Lung (tissue), 12 donors: ENCODE data around the gene TLR9. TPM values are rescaled to one million over a fixed set of nuclear protein-coding genes. Genes with fewer than 3 reads are reported as not detected.
A peak's percentile ranks its signal among the peaks of the same experiment; 100 is the strongest.

Experiments
- ATAC-seq: fragments of 200-7000 bp; cut with Tn5 transposase; one replicate; pipeline ENCODE4 v1.9.1; 2020; ENCODE audit warnings: moderate number of reproducible peaks; ENCODE audit not compliant: insufficient read depth, low FRiP score
- DNase-seq, 3 donors: peaks; one replicate each; pipeline ENCODE4 v3.0.0-alpha.2; 2013 to 2017
- H3K27ac ChIP-seq, 2 donors: one replicate each; pipeline ENCODE4 v1.5.1; 2013; ENCODE audit warnings: mild to moderate bottlenecking in 2 of 2, moderate library complexity in 2 of 2, control low read depth in 1 of 2, inconsistent platforms in 1 of 2, low read depth in 1 of 2, low read length in 1 of 2
- H3K27me3 ChIP-seq, 3 donors: one replicate each; pipeline ENCODE4 v1.5.1; 2013; ENCODE audit warnings: low read length in 2 of 3; ENCODE audit not compliant: control insufficient read depth in 3 of 3, insufficient read depth in 3 of 3
- H3K36me3 ChIP-seq, 4 donors: one replicate each; pipeline ENCODE4 v1.5.1; 2013; ENCODE audit warnings: low read length in 4 of 4, mild to moderate bottlenecking in 1 of 4, moderate library complexity in 1 of 4; ENCODE audit not compliant: control insufficient read depth in 4 of 4, insufficient read depth in 4 of 4
- H3K4me1 ChIP-seq, 5 donors: one replicate each; pipeline ENCODE4 v1.5.1; 2013; ENCODE audit warnings: low read length in 5 of 5, mild to moderate bottlenecking in 2 of 5, moderate library complexity in 1 of 5; ENCODE audit not compliant: control insufficient read depth in 5 of 5, insufficient read depth in 5 of 5
- H3K4me3 ChIP-seq: one replicate; pipeline ENCODE4 v1.5.1; 2013; ENCODE audit warnings: mild to moderate bottlenecking, control low read depth, moderate library complexity
- H3K9ac ChIP-seq, 2 donors: one replicate each; pipeline ENCODE4 v1.5.1; 2013; ENCODE audit warnings: low read length in 2 of 2, control low read depth in 1 of 2; ENCODE audit not compliant: insufficient read depth in 1 of 2
- H3K9me3 ChIP-seq, 4 donors: one replicate each; pipeline ENCODE4 v1.5.1; 2013; ENCODE audit warnings: low read length in 3 of 4, mild to moderate bottlenecking in 1 of 4, moderate library complexity in 1 of 4; ENCODE audit not compliant: control insufficient read depth in 4 of 4, insufficient read depth in 3 of 4
- WGBS, 2 donors: extraction: QIAGEN DNeasy Blood & Tissue Kit; methylation state at CpG; one replicate each; pipeline ENCODE4 v1.1.7; 2013; 5-methylcytosine and 5-hydroxymethylcytosine counted together
- polyA plus RNA-seq, 2 donors: library from polyadenylated mRNA; stranded (reverse); fragments of 200-250 nt; gene quantifications; one replicate each; pipeline ENCODE4 v1.2.1, GENCODE V29; 2013
- total RNA-seq, 2 donors: library from RNA; depleted of rRNA in 1 of 2; stranded (reverse); fragments of >200 nt in 1 of 2; gene quantifications; one replicate each; pipeline ENCODE4 v1.2.1, GENCODE V29; 2014 to 2021
- TF ChIP-seq, protein P1 (sequence below): IDR thresholded peaks from 2 replicates; pipeline ENCODE4 v1.5.1; 2012; ENCODE audit warnings: mild to moderate bottlenecking; ENCODE audit errors: control extremely low read depth, extremely low read depth
- donor health status: control.
- donor health status: control.
- donor health status: Bipolar disorder and iron deficiency.
- donor health status: healthy.
- donor health status: DM: yes; HTN: yes; CAD: no.

TLR9 gene
- total and polyA plus RNA-seq, 4 donors: 0.20 to 1.1 (median 0.37) TPM

DNA sequence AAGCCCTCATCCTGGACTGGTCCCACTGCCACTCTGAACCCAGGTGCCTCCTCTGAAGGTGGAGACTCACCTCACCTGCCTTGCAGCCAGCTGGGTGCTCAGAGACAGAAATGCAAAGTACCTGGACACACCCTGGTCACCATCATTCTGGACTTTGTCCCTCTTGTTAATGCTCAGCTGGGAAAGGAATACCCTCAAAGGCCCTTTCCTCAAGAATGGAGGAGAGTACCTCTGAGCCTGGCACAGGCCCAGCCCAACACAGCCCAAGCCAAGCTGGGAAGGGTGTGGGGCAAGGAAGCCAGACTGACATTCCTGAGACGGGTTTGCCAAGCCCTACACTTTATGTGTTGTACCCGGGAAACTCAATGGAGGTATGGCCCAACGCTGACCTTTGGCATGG is 28.5 kb downstream of the TLR9 start:
- ATAC-seq (no peak), DNase-seq (peak in 1 of 3 donors; percentile 47)
- peaks cover 0 to 12% (median 6%) of the 10 kb centered on the region in 4 donors for H3K36me3 ChIP-seq
- TF ChIP-seq, protein P1, sequence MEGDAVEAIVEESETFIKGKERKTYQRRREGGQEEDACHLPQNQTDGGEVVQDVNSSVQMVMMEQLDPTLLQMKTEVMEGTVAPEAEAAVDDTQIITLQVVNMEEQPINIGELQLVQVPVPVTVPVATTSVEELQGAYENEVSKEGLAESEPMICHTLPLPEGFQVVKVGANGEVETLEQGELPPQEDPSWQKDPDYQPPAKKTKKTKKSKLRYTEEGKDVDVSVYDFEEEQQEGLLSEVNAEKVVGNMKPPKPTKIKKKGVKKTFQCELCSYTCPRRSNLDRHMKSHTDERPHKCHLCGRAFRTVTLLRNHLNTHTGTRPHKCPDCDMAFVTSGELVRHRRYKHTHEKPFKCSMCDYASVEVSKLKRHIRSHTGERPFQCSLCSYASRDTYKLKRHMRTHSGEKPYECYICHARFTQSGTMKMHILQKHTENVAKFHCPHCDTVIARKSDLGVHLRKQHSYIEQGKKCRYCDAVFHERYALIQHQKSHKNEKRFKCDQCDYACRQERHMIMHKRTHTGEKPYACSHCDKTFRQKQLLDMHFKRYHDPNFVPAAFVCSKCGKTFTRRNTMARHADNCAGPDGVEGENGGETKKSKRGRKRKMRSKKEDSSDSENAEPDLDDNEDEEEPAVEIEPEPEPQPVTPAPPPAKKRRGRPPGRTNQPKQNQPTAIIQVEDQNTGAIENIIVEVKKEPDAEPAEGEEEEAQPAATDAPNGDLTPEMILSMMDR: no peak
- peak overlapping the region in 1 of 2 donors; percentile 90 for H3K27ac ChIP-seq
- H3K4me3 ChIP-seq: no peak overlapping the region
- no peaks in the 10 kb centered on the region for H3K27me3 ChIP-seq
- WGBS, 2 donors: 40 to 62% methylated on average over 3 of the region's 3 CpGs
- H3K9me3 ChIP-seq: no peaks in the 10 kb centered on the region
- peaks cover 12 to 64% (median 39%) of the 10 kb centered on the region in 5 donors for H3K4me1 ChIP-seq
- H3K9ac ChIP-seq: no peak overlapping the region

GRCh38 chr3:52195823-52196331 is 29.6 kb downstream of the TLR9 start:
- Histone ChIP-seq H3K9me3 (no peaks in the 10 kb centered on the region), H3K36me3 (peaks cover 0 to 8% (median 4%) of the 10 kb centered on the region in 4 donors), H3K27me3 (no peaks in the 10 kb centered on the region), H3K27ac (peak overlapping the region; percentile 10 to 90), H3K4me3 (no peak overlapping the region), H3K9ac (peak overlapping the region in 1 of 2 donors; percentile 14), H3K4me1 (peaks cover 12 to 74% (median 43%) of the 10 kb centered on the region in 5 donors)
- 36 to 44% methylated on average over 10 of the region's 10 CpGs for WGBS, 2 donors
- peak in 2 of 3 donors; percentile 69 to 81 for DNase-seq
- TF ChIP-seq, protein P1: no peak
- ATAC-seq: peak; percentile 21

DNA sequence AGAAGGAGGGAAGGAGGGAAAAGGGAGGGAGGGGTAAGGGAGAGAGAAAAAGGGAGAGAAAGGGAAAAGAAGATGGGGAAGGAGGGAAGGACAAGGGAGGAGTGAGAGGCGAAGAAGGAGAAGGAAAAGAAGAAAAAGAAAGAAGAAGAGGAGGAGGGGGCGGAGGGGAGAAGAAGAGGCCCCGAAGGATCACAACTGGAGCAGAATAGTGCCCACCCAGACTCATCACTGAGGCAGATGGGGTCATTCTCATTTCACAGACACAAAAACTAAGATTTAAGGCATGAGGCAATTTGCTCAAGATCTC is 30.2 kb downstream of the TLR9 start:
- DNase-seq: no peak
- 62 to 83% methylated on average over 3 of the region's 3 CpGs for WGBS, 2 donors

More for the DNA sequence above, 30.2 kb downstream of the TLR9 start:
- no peak overlapping the region for H3K4me3 ChIP-seq
- peak overlapping the region in 1 of 2 donors; percentile 90 for H3K27ac ChIP-seq
- TF ChIP-seq, protein P1: no peak
- peaks cover 0 to 6% (median 3%) of the 10 kb centered on the region in 4 donors for H3K36me3 ChIP-seq
- H3K27me3 ChIP-seq: no peaks in the 10 kb centered on the region
- H3K4me1 ChIP-seq: peaks cover 12 to 80% (median 45%) of the 10 kb centered on the region in 5 donors
- no peaks in the 10 kb centered on the region for H3K9me3 ChIP-seq
- no peak for ATAC-seq
- peak overlapping the region in 1 of 2 donors; percentile 14 for H3K9ac ChIP-seq
